Nephron (organoid): ENCODE data around the gene MSI2.

Experiments used
- H3K27ac Mint-ChIP-seq, 3 experiments: 2 replicates each; pipeline ENCODE4 v1.8.0; 2020; ENCODE audit warnings: mixed read lengths in 3 of 3, mild to moderate bottlenecking in 2 of 3, moderate library complexity in 1 of 3
- H3K27me3 Mint-ChIP-seq: 2 replicates; pipeline ENCODE4 v1.8.0; 2021; ENCODE audit warnings: low read depth, mild to moderate bottlenecking, moderate library complexity, mixed read lengths
- H3K36me3 Mint-ChIP-seq: 2 replicates; pipeline ENCODE4 v1.8.0; 2020; ENCODE audit warnings: low read depth, mixed read lengths
- H3K4me1 Mint-ChIP-seq: 2 replicates; pipeline ENCODE4 v1.8.0; 2020; ENCODE audit warnings: mixed read lengths
- H3K4me3 Mint-ChIP-seq, 3 experiments: 2 replicates each; pipeline ENCODE4 v1.8.0; 2020; ENCODE audit warnings: mild to moderate bottlenecking in 3 of 3, mixed read lengths in 3 of 3, moderate library complexity in 2 of 3
- H3K9me3 Mint-ChIP-seq: 2 replicates; pipeline ENCODE4 v1.8.0; 2020; ENCODE audit warnings: mixed read lengths
- TF ChIP-seq, protein P1 (sequence below), 3 experiments: fragments of 200-600 bp; sonication (generic); IDR thresholded peaks; one replicate each; pipeline ENCODE4 v1.5.0; 2021; ENCODE audit warnings: antibody characterized with exemption in 3 of 3; ENCODE audit not compliant: unreplicated experiment in 3 of 3

Gene MSI2

DNA sequence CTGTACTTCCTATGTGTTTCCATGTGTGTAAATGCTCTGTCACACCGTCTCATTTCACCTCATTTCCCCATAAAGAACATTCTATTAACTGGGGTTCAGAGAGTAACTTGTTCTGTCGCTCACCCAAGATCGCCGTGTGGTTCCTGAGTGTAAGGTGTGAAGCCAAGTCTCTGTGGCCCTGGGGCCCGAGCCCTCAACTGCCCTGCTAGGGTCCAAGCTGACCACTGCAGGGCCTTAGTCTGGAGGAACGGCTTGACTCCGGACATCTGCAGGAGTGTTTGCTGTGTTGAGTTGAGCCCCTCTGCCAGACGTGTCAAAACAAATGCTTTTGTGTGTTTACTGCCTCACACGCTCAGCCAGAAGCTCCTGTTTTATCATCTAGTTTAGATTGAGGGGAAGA, 244.7 kb downstream of the MSI2 start:
- H3K4me3 Mint-ChIP-seq: no peak overlapping the region
- TF ChIP-seq, protein P1, sequence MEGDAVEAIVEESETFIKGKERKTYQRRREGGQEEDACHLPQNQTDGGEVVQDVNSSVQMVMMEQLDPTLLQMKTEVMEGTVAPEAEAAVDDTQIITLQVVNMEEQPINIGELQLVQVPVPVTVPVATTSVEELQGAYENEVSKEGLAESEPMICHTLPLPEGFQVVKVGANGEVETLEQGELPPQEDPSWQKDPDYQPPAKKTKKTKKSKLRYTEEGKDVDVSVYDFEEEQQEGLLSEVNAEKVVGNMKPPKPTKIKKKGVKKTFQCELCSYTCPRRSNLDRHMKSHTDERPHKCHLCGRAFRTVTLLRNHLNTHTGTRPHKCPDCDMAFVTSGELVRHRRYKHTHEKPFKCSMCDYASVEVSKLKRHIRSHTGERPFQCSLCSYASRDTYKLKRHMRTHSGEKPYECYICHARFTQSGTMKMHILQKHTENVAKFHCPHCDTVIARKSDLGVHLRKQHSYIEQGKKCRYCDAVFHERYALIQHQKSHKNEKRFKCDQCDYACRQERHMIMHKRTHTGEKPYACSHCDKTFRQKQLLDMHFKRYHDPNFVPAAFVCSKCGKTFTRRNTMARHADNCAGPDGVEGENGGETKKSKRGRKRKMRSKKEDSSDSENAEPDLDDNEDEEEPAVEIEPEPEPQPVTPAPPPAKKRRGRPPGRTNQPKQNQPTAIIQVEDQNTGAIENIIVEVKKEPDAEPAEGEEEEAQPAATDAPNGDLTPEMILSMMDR (IDR thresholded peaks at IDR 0.05; ENCODE audit: unreplicated experiment in 3 of 3): no peak
- H3K9me3 Mint-ChIP-seq: no peaks in the 10 kb centered on the region
- H3K27me3 Mint-ChIP-seq: peaks cover 52% of the 10 kb centered on the region
- no peaks in the 10 kb centered on the region for H3K36me3 Mint-ChIP-seq
- H3K4me1 Mint-ChIP-seq: peaks cover 26% of the 10 kb centered on the region
- peak overlapping the region in 1 of 3 experiments; percentile 80 for H3K27ac Mint-ChIP-seq

DNA sequence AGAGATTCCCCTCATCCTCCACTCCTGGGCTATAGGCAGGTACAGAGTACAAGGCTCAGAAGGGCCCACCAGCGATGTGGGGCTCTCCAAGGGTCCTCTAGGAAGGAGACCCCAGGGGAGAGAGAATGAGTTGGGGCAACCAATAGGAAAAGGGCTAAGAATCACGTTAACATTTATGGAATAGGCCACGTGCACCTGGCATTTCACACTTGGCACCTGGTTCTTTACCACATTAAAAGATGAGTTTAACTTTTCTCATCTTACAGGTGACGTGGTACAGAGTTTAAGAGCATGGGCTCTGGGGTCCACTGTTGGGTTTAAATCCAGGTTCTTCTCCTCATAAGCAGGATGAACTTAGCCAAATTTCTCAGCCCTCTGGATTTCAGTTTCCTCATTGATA, 245.7 kb downstream of the MSI2 start:
- no peaks in the 10 kb centered on the region for H3K36me3 Mint-ChIP-seq
- peak overlapping the region in 1 of 3 experiments; percentile 27 for H3K27ac Mint-ChIP-seq
- TF ChIP-seq, protein P1 (IDR thresholded peaks at IDR 0.05; ENCODE audit: unreplicated experiment in 3 of 3): no peak
- peaks cover 26% of the 10 kb centered on the region for H3K4me1 Mint-ChIP-seq
- H3K27me3 Mint-ChIP-seq: peaks cover 46% of the 10 kb centered on the region
- no peak overlapping the region for H3K4me3 Mint-ChIP-seq
- no peaks in the 10 kb centered on the region for H3K9me3 Mint-ChIP-seq

DNA sequence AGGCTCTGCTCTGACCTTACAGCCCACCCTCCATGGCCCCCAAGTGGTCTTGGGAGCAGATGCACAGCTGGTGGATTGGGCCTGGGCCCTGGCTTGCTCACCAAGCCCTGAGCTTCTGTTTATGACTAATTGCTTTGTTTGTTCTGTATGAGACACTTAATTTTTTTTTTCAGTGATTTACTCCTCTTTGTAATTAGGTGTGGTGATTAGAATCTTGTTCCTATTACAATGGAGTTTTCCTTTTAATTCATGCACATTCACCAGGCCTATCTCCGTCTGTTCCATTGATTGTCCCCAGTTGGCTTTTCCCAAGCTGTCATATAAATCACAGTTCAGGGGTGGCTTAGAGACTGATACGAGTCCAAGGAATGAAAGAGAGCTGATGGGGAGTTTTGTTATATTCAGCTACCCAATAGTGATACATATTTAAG, 246.5 kb downstream of the MSI2 start:
- TF ChIP-seq, protein P1 (IDR thresholded peaks at IDR 0.05; ENCODE audit: unreplicated experiment in 3 of 3): no peak
- H3K4me1 Mint-ChIP-seq: peaks cover 26% of the 10 kb centered on the region
- no peaks in the 10 kb centered on the region for H3K9me3 Mint-ChIP-seq
- no peaks in the 10 kb centered on the region for H3K36me3 Mint-ChIP-seq
- no peak overlapping the region for H3K4me3 Mint-ChIP-seq
- H3K27me3 Mint-ChIP-seq: peaks cover 39% of the 10 kb centered on the region
- H3K27ac Mint-ChIP-seq: peak overlapping the region in 2 of 3 experiments; percentile 39 to 75

DNA sequence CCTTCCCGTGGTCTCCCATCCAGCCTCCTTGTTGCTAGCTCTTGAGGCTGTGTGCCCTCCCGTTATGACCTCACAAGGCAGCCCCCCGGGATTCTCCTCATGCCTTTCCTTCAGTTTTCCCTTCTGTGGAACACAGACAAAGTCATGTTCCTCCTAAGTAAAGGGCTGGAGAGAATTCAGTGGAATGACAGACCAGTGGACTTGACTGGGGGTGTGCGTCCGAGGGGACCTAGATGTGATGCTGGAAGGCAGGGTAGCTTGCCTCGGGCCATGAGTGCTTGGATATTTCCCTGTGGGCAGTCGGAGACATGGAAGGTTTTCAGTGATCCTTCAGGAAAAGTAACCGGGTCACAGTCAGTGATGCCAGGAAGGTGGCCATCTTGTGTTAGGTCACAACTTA, 247.9 kb downstream of the MSI2 start:
- Mint-ChIP-seq H3K27me3 (peaks cover 34% of the 10 kb centered on the region), H3K4me3 (no peak overlapping the region), H3K27ac (peak overlapping the region in 2 of 3 experiments; percentile 8 to 90), H3K4me1 (peaks cover 26% of the 10 kb centered on the region), H3K36me3 (no peaks in the 10 kb centered on the region), H3K9me3 (no peaks in the 10 kb centered on the region)
- TF ChIP-seq, protein P1 (IDR thresholded peaks at IDR 0.05; ENCODE audit: unreplicated experiment in 3 of 3): no peak

DNA sequence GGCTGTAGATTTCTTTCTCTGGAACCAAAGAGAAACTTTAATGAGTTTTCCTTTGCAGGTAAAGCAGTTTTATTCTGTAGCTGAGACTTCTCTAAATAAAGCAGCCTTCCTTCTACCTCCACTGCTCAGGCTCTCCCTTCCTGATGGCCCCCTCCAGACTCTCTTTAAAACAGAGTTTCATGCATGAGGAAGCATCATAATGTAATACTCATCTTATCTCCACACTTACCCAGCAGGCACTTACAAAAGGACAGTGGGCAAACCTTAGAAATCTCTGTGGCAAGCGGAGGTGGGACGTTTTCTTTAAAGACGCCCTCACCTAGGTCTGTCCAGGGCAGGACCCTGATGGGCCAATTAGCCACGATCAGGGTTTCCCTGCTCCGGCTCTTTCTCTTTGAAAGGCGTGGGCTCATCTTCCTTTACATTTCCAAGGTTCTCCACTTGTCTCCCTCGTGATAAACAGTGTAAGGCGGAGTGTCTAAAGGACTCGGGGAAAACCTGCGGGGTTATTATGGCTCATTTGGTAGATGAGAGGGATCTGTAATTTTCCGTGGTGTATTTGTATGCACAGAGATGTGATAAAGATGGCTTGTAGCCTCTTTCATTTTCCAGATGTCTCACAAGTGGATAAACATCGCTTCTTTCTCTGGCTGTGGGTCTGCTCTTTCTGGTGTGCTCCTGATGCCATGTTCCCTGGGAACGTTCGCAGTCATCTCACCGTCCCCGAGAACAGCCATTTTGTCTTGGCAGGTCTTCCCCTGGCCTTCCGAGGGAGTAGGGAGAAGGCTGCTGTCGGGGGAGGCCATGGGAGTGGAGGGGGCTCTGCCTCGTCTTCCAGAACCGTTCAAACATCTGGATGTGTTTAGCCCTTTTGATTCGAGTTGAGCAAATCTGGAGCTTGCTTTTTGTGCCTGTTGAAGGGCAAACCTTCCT, 249.8 kb downstream of the MSI2 start:
- peaks cover 25% of the 10 kb centered on the region for H3K27me3 Mint-ChIP-seq
- TF ChIP-seq, protein P1 (IDR thresholded peaks at IDR 0.05; ENCODE audit: unreplicated experiment in 3 of 3): no peak
- H3K4me3 Mint-ChIP-seq: no peak overlapping the region
- no peak overlapping the region for H3K27ac Mint-ChIP-seq
- H3K36me3 Mint-ChIP-seq: no peaks in the 10 kb centered on the region
- H3K4me1 Mint-ChIP-seq: peaks cover 15% of the 10 kb centered on the region
- H3K9me3 Mint-ChIP-seq: no peaks in the 10 kb centered on the region

DNA sequence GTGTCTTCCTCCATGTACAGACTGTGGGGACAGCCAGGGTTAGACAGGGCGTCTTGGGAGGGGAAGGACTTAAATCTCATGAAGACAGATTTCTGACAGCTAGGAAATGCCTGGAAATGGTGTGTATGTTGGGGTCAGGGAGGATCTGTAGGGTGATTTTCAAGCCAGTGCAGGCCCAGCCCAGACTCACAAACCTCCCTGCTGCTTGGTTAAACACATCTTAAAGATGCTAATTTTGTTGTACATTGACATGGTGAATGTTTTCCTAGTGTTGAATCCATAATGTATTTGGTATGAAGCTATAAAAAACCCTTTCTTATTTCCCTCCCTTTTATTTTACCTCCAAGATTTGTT, 250.4 kb downstream of the MSI2 start:
- Mint-ChIP-seq H3K27me3 (peaks cover 19% of the 10 kb centered on the region), H3K4me1 (peaks cover 17% of the 10 kb centered on the region), H3K4me3 (no peak overlapping the region), H3K36me3 (no peaks in the 10 kb centered on the region), H3K9me3 (no peaks in the 10 kb centered on the region), H3K27ac (no peak overlapping the region)
- TF ChIP-seq, protein P1 (IDR thresholded peaks at IDR 0.05; ENCODE audit: unreplicated experiment in 3 of 3): no peak
